Mesenchymal stem cell (in vitro differentiated cells and primary cell): ENCODE measurements around the gene ERFL.
A peak's percentile ranks its signal among the peaks of the same experiment; 100 is the strongest.

Experiments used
- DNase-seq: peaks from one replicate; pipeline ENCODE4 v3.0.0-alpha.2; 2013
- H2AFZ ChIP-seq: one replicate; pipeline ENCODE4 v1.6.1; 2013; ENCODE audit warnings: low read depth, mild to moderate bottlenecking, control low read depth, inconsistent platforms, low read length, moderate library complexity
- H2AK5ac ChIP-seq: 2 replicates; pipeline ENCODE4 v1.6.1; 2013; ENCODE audit warnings: low read length, moderate library complexity, mild to moderate bottlenecking, inconsistent platforms; ENCODE audit not compliant: severe bottlenecking
- H2BK120ac ChIP-seq: one replicate; pipeline ENCODE4 v1.6.1; 2013; ENCODE audit warnings: low read depth, mild to moderate bottlenecking, inconsistent platforms, low read length, moderate library complexity
- H2BK12ac ChIP-seq, 2 experiments: one replicate each; pipeline ENCODE4 v1.6.1; 2013; ENCODE audit warnings: inconsistent platforms in 2 of 2, low read length in 2 of 2, mild to moderate bottlenecking in 2 of 2, moderate library complexity in 2 of 2, control low read depth in 1 of 2
- H2BK15ac ChIP-seq: one replicate; pipeline ENCODE4 v1.6.1; 2013; ENCODE audit warnings: mild to moderate bottlenecking, low read depth, inconsistent platforms; ENCODE audit not compliant: poor library complexity, severe bottlenecking
- H2BK5ac ChIP-seq: 2 replicates; pipeline ENCODE4 v1.6.1; 2013; ENCODE audit warnings: low read depth, mild to moderate bottlenecking, low read length, control low read depth, inconsistent platforms; ENCODE audit not compliant: poor library complexity, severe bottlenecking
- H3K14ac ChIP-seq, 2 experiments: one replicate each; pipeline ENCODE4 v1.6.1; 2013; ENCODE audit warnings: inconsistent platforms in 2 of 2, low read length in 2 of 2, control low read depth in 1 of 2, mild to moderate bottlenecking in 1 of 2, moderate library complexity in 1 of 2
- H3K18ac ChIP-seq, 2 experiments: one replicate each; pipeline ENCODE4 v1.6.1; 2013; ENCODE audit warnings: inconsistent platforms in 2 of 2, low read length in 2 of 2, control low read depth in 1 of 2, low read depth in 1 of 2, mild to moderate bottlenecking in 1 of 2
- H3K23ac ChIP-seq, 2 experiments: one replicate each; pipeline ENCODE4 v1.6.1; 2013; ENCODE audit warnings: inconsistent platforms in 2 of 2, low read length in 2 of 2, mild to moderate bottlenecking in 2 of 2, moderate library complexity in 2 of 2, control low read depth in 1 of 2
- H3K27ac ChIP-seq: 2 replicates; pipeline ENCODE4 v1.5.1; 2013; ENCODE audit warnings: mild to moderate bottlenecking, moderate library complexity, low read length, control low read depth, inconsistent platforms; ENCODE audit not compliant: poor library complexity, severe bottlenecking
- H3K27me3 ChIP-seq, 2 experiments: 2 replicates each; pipeline versions ENCODE4 v1.6.1 to v1.7.0; 2013; ENCODE audit warnings: low read length in 2 of 2, mild to moderate bottlenecking in 2 of 2, moderate library complexity in 2 of 2, control low read depth in 1 of 2, inconsistent platforms in 1 of 2; ENCODE audit not compliant: control insufficient read depth in 1 of 2, insufficient read depth in 1 of 2
- H3K36me3 ChIP-seq, 2 experiments: 2 replicates each; pipeline versions ENCODE4 v1.6.1 to v1.7.0; 2013; ENCODE audit warnings: low read length in 2 of 2, control low read depth in 1 of 2, inconsistent platforms in 1 of 2, low read depth in 1 of 2, mild to moderate bottlenecking in 1 of 2; ENCODE audit not compliant: insufficient read depth in 2 of 2, control insufficient read depth in 1 of 2
- H3K4ac ChIP-seq, 2 experiments: one replicate each; pipeline ENCODE4 v1.6.1; 2013; ENCODE audit warnings: inconsistent platforms in 2 of 2, low read length in 2 of 2, mild to moderate bottlenecking in 2 of 2, moderate library complexity in 2 of 2, control low read depth in 1 of 2, low read depth in 1 of 2
- H3K4me1 ChIP-seq: 2 replicates; pipeline ENCODE4 v1.6.1; 2013; ENCODE audit warnings: low read depth, low read length, control low read depth; ENCODE audit not compliant: control insufficient read depth, insufficient read depth
- H3K4me2 ChIP-seq: 2 replicates; pipeline ENCODE4 v1.6.1; 2013; ENCODE audit warnings: low read length, mild to moderate bottlenecking, inconsistent platforms; ENCODE audit not compliant: poor library complexity, severe bottlenecking
- H3K4me3 ChIP-seq, 2 experiments: 2 replicates each; pipeline versions ENCODE4 v1.5.1 to v1.7.0; 2013; ENCODE audit warnings: low read length in 2 of 2, mild to moderate bottlenecking in 2 of 2, control low read depth in 1 of 2, low read depth in 1 of 2; ENCODE audit not compliant: insufficient read depth in 1 of 2
- H3K79me1 ChIP-seq: replicated peaks from 2 replicates; pipeline ENCODE4 v1.6.1; 2013; ENCODE audit warnings: mild to moderate bottlenecking, control low read depth, low read length, inconsistent platforms; ENCODE audit not compliant: poor library complexity, severe bottlenecking
- H3K9ac ChIP-seq: 2 replicates; pipeline ENCODE4 v1.7.0; 2013; ENCODE audit warnings: mild to moderate bottlenecking, low read length, moderate library complexity
- H3K9me3 ChIP-seq: 2 replicates; pipeline ENCODE4 v1.7.0; 2013; ENCODE audit warnings: mild to moderate bottlenecking, low read length; ENCODE audit not compliant: control insufficient read depth
- H4K8ac ChIP-seq: one replicate; pipeline ENCODE4 v1.6.1; 2013; ENCODE audit warnings: inconsistent platforms, mild to moderate bottlenecking, low read length, moderate library complexity
- H4K91ac ChIP-seq: one replicate; pipeline ENCODE4 v1.6.1; 2013; ENCODE audit warnings: mild to moderate bottlenecking, low read length, inconsistent platforms
- WGBS: methylation state at CpG from one replicate; pipeline ENCODE4 v1.1.7; 2013; ENCODE audit warnings: mixed read lengths; 5-methylcytosine and 5-hydroxymethylcytosine counted together

The ERFL gene

GRCh38 chr19:41969772-41970458, 41.7 kb upstream of the ERFL start:
- Histone ChIP-seq H3K4ac (no peak overlapping the region), H2BK120ac (no peak overlapping the region), H3K9ac (no peak overlapping the region), H3K18ac (no peak overlapping the region), H4K91ac (no peak overlapping the region), H3K4me2 (no peak overlapping the region), H2AK5ac (no peak overlapping the region), H3K4me3 (no peak overlapping the region), H3K27me3 (peaks cover 19 to 41% of the 10 kb centered on the region in 2 experiments), H3K23ac (no peak overlapping the region), H2AFZ (no peak overlapping the region), H3K79me1 (no peaks in the 10 kb centered on the region), H4K8ac (no peak overlapping the region), H2BK5ac (no peak overlapping the region), H3K27ac (no peak overlapping the region), H3K9me3 (no peaks in the 10 kb centered on the region), H2BK15ac (no peak overlapping the region), H2BK12ac (no peak overlapping the region), H3K36me3 (no peaks in the 10 kb centered on the region), H3K4me1 (no peaks in the 10 kb centered on the region), H3K14ac (no peak overlapping the region)
- DNase-seq = no peak
- 89% methylated on average over 19 of the region's 19 CpGs for WGBS

GRCh38 chr19:41968751-41969595, 40.7 kb upstream of the ERFL start:
- Histone ChIP-seq H3K4me2 (no peak overlapping the region), H3K4me1 (no peaks in the 10 kb centered on the region), H3K18ac (no peak overlapping the region), H3K4me3 (no peak overlapping the region), H3K4ac (no peak overlapping the region), H3K27ac (no peak overlapping the region), H3K27me3 (peaks cover 19 to 40% of the 10 kb centered on the region in 2 experiments), H3K9me3 (no peaks in the 10 kb centered on the region), H3K79me1 (no peaks in the 10 kb centered on the region), H4K91ac (no peak overlapping the region), H3K14ac (no peak overlapping the region), H3K9ac (no peak overlapping the region), H2BK15ac (no peak overlapping the region), H3K36me3 (no peaks in the 10 kb centered on the region), H2AK5ac (no peak overlapping the region), H2BK120ac (no peak overlapping the region), H3K23ac (no peak overlapping the region), H2BK12ac (no peak overlapping the region), H2BK5ac (no peak overlapping the region), H2AFZ (no peak overlapping the region), H4K8ac (no peak overlapping the region)
- WGBS = 83% methylated on average over 28 of the region's 28 CpGs
- no peak for DNase-seq

GRCh38 chr19:41967054-41967783, 39.0 kb upstream of the ERFL start:
- DNase-seq = no peak
- Histone ChIP-seq H2BK12ac (no peak overlapping the region), H4K8ac (no peak overlapping the region), H3K4me3 (peak overlapping the region in 1 of 2 experiments; percentile 2), H3K4me2 (no peak overlapping the region), H3K27me3 (peaks cover 19 to 30% of the 10 kb centered on the region in 2 experiments), H2AFZ (no peak overlapping the region), H2AK5ac (no peak overlapping the region), H4K91ac (no peak overlapping the region), H3K79me1 (no peaks in the 10 kb centered on the region), H2BK15ac (no peak overlapping the region), H3K14ac (peak overlapping the region in 1 of 2 experiments; percentile 90), H3K18ac (no peak overlapping the region), H3K4ac (no peak overlapping the region), H2BK5ac (no peak overlapping the region), H3K36me3 (no peaks in the 10 kb centered on the region), H2BK120ac (no peak overlapping the region), H3K23ac (no peak overlapping the region), H3K9ac (no peak overlapping the region), H3K9me3 (no peaks in the 10 kb centered on the region), H3K27ac (no peak overlapping the region), H3K4me1 (no peaks in the 10 kb centered on the region)
- WGBS = 72% methylated on average over 26 of the region's 26 CpGs

- DNase-seq = no peak
- Histone ChIP-seq H3K9me3 (no peaks in the 10 kb centered on the region), H3K27me3 (peaks cover 15 to 29% of the 10 kb centered on the region in 2 experiments), H4K8ac (no peak overlapping the region), H3K4me3 (no peak overlapping the region), H3K9ac (no peak overlapping the region), H3K4me2 (no peak overlapping the region), H3K4ac (no peak overlapping the region), H3K18ac (no peak overlapping the region), H2BK5ac (no peak overlapping the region), H3K27ac (no peak overlapping the region), H2AK5ac (no peak overlapping the region), H2AFZ (no peak overlapping the region), H3K14ac (no peak overlapping the region), H3K79me1 (no peaks in the 10 kb centered on the region), H2BK120ac (no peak overlapping the region), H3K36me3 (no peaks in the 10 kb centered on the region), H2BK12ac (no peak overlapping the region), H2BK15ac (no peak overlapping the region), H3K23ac (no peak overlapping the region), H3K4me1 (no peaks in the 10 kb centered on the region), H4K91ac (no peak overlapping the region)
- WGBS = 86% methylated on average over 3 of the region's 5 CpGs
These were observed 36.9 kb upstream of the ERFL start for GRCh38 chr19:41965106-41965505.
